Hepatocyte (in vitro differentiated cells): ENCODE results near the gene RAB11FIP3. TPM values are rescaled to one million over a fixed set of nuclear protein-coding genes. Genes with fewer than 3 reads are reported as not detected.

ENCODE experiments used
- DNase-seq: peaks from one replicate; pipeline ENCODE4 v3.0.0-alpha.2; 2016; ENCODE audit warnings: low spot score
- H2AFZ ChIP-seq: fragments of 200-600 bp; sonication (generic); 2 replicates; pipeline ENCODE4 v1.6.0; 2016; ENCODE audit warnings: antibody characterized with exemption, mild to moderate bottlenecking
- H3K27ac ChIP-seq: fragments of 200-600 bp; sonication (generic); 2 replicates; pipeline ENCODE4 v1.5.1; 2016; ENCODE audit warnings: mild to moderate bottlenecking
- H3K27me3 ChIP-seq: fragments of 200-600 bp; sonication (generic); 2 replicates; pipeline ENCODE4 v1.6.1; 2016
- H3K36me3 ChIP-seq: fragments of 200-600 bp; sonication (generic); replicated peaks from 2 replicates; pipeline ENCODE4 v1.5.1; 2016; ENCODE audit warnings: low read depth; ENCODE audit not compliant: insufficient read depth
- H3K4me1 ChIP-seq: fragments of 200-600 bp; sonication (generic); 2 replicates; pipeline ENCODE4 v1.5.1; 2016; ENCODE audit warnings: mild to moderate bottlenecking, moderate library complexity; ENCODE audit not compliant: insufficient read depth
- H3K4me2 ChIP-seq: fragments of 200-600 bp; sonication (generic); 2 replicates; pipeline ENCODE4 v1.6.0; 2016
- H3K4me3 ChIP-seq: fragments of 200-600 bp; sonication (generic); 2 replicates; pipeline ENCODE4 v1.5.1; 2016; ENCODE audit warnings: mild to moderate bottlenecking
- H3K79me2 ChIP-seq: fragments of 200-600 bp; sonication (generic); 2 replicates; pipeline ENCODE4 v1.6.0; 2017; ENCODE audit warnings: mild to moderate bottlenecking
- H3K9me2 ChIP-seq: fragments of 200-600 bp; sonication (generic); replicated peaks from 2 replicates; pipeline ENCODE4 v1.6.0; 2017; ENCODE audit warnings: mild to moderate bottlenecking; ENCODE audit not compliant: insufficient read depth
- H3K9me3 ChIP-seq: fragments of 200-600 bp; sonication (generic); 2 replicates; pipeline ENCODE4 v1.5.1; 2016; ENCODE audit warnings: low read depth, mild to moderate bottlenecking
- H4K20me1 ChIP-seq: fragments of 200-600 bp; sonication (generic); 2 replicates; pipeline ENCODE4 v1.6.0; 2016; ENCODE audit warnings: mild to moderate bottlenecking; ENCODE audit not compliant: insufficient read depth, poor library complexity, severe bottlenecking
- CTCF ChIP-seq: fragments of 200-600 bp; sonication (generic); IDR thresholded peaks from 2 replicates; pipeline ENCODE4 v1.5.1; 2016; ENCODE audit warnings: antibody characterized with exemption, mild to moderate bottlenecking; ENCODE audit not compliant: poor library complexity
- EZH2 ChIP-seq: fragments of 200-600 bp; sonication (generic); IDR thresholded peaks from 2 replicates; pipeline ENCODE4 v1.6.1; 2016; ENCODE audit warnings: antibody characterized with exemption, mild to moderate bottlenecking, borderline replicate concordance
- EZH2phosphoT487 ChIP-seq: fragments of 200-600 bp; sonication (generic); IDR thresholded peaks from one replicate; pipeline ENCODE4 v1.6.1; 2018; ENCODE audit warnings: antibody characterized with exemption, mild to moderate bottlenecking, low read depth, moderate library complexity; ENCODE audit not compliant: unreplicated experiment, severe bottlenecking
- WGBS: methylation state at CpG from one replicate; pipeline ENCODE4 v1.1.6; 2016; ENCODE audit warnings: low lambda C conversion rate; ENCODE audit errors: missing lambda C conversion rate; 5-methylcytosine and 5-hydroxymethylcytosine counted together
- polyA plus RNA-seq: library from polyadenylated mRNA; unstranded; fragments of >200 nt; fragmentation: Nextera tagmentation; extraction: Ambion mirVana; gene quantifications from 2 replicates; pipeline ENCODE4 v1.2.1, GENCODE V29; 2016
- total RNA-seq: library from RNA; depleted of rRNA; stranded (reverse); fragments of >200 nt; gene quantifications from 2 replicates; pipeline ENCODE4 v1.2.3, GENCODE V29; 2014

Gene RAB11FIP3
- total and polyA plus RNA-seq, 2 experiments from 2014 or later, result 47.3 to 72.8 TPM

GRCh38 chr16:552171-552570 is 126.7 kb downstream of the RAB11FIP3 start:
- Histone ChIP-seq H3K9me3 (no peaks in the 10 kb centered on the region), H3K4me1 (no peaks in the 10 kb centered on the region), H3K9me2 (no peaks in the 10 kb centered on the region), H3K36me3 (no peaks in the 10 kb centered on the region), H3K4me2 (no peak overlapping the region), H3K79me2 (no peaks in the 10 kb centered on the region), H3K27me3 (no peaks in the 10 kb centered on the region), H3K27ac (no peak overlapping the region), H3K4me3 (no peak overlapping the region), H2AFZ (no peak overlapping the region), H4K20me1 (no peaks in the 10 kb centered on the region)
- no peak for DNase-seq
- no peak for TF ChIP-seq CTCF
- TF ChIP-seq EZH2, result no peak
- TF ChIP-seq EZH2phosphoT487, result no peak
- WGBS, result 99% methylated on average over 27 of the region's 35 CpGs

GRCh38 chr16:553601-554296 is 128.3 kb downstream of the RAB11FIP3 start:
- Histone ChIP-seq H3K4me3 (no peak overlapping the region), H4K20me1 (no peaks in the 10 kb centered on the region), H3K27me3 (peaks cover 6% of the 10 kb centered on the region), H3K9me2 (no peaks in the 10 kb centered on the region), H3K9me3 (no peaks in the 10 kb centered on the region), H2AFZ (no peak overlapping the region), H3K36me3 (no peaks in the 10 kb centered on the region), H3K27ac (no peak overlapping the region), H3K4me1 (no peaks in the 10 kb centered on the region), H3K4me2 (no peak overlapping the region), H3K79me2 (no peaks in the 10 kb centered on the region)
- no peak for DNase-seq
- 97% methylated on average over 31 of the region's 33 CpGs for WGBS
- TF ChIP-seq CTCF (no peak), EZH2phosphoT487 (no peak), EZH2 (no peak)

- Histone ChIP-seq H3K27ac (no peak overlapping the region), H3K9me2 (no peaks in the 10 kb centered on the region), H3K4me1 (no peaks in the 10 kb centered on the region), H3K4me2 (no peak overlapping the region), H4K20me1 (no peaks in the 10 kb centered on the region), H3K27me3 (peaks cover 11% of the 10 kb centered on the region), H3K4me3 (no peak overlapping the region), H3K9me3 (no peaks in the 10 kb centered on the region), H2AFZ (no peak overlapping the region), H3K36me3 (no peaks in the 10 kb centered on the region), H3K79me2 (no peaks in the 10 kb centered on the region)
- TF ChIP-seq EZH2phosphoT487, result no peak
- no peak for TF ChIP-seq CTCF
- no peak for TF ChIP-seq EZH2
- DNase-seq, result no peak
- 88% methylated on average over 11 of the region's 11 CpGs for WGBS
Measured at GRCh38 chr16:554297-554621, 128.8 kb downstream of the RAB11FIP3 start.
